Astrocyte of the cerebellum (primary cell): ENCODE data around the gene MLPH.

Experiments
- DNase-seq: peaks from one replicate; pipeline ENCODE4 v3.0.0-alpha.2; 2011; ENCODE audit warnings: low read depth
- H3K4me3 ChIP-seq: 2 replicates; pipeline ENCODE4 v1.5.1; 2011; ENCODE audit warnings: mild to moderate bottlenecking, low read depth, low read length, moderate library complexity
- in situ Hi-C: cut with HindIII; loops from 2 replicates; pipeline ENCODE4 v1.10.0; 2017; ENCODE audit warnings: low sequenced_read_pairs
- TF ChIP-seq, protein P1 (sequence below): IDR thresholded peaks from 2 replicates; pipeline ENCODE4 v1.5.1; 2012; ENCODE audit warnings: low read length, low read depth, moderate library complexity, mild to moderate bottlenecking; ENCODE audit errors: missing control alignments

The MLPH gene

DNA sequence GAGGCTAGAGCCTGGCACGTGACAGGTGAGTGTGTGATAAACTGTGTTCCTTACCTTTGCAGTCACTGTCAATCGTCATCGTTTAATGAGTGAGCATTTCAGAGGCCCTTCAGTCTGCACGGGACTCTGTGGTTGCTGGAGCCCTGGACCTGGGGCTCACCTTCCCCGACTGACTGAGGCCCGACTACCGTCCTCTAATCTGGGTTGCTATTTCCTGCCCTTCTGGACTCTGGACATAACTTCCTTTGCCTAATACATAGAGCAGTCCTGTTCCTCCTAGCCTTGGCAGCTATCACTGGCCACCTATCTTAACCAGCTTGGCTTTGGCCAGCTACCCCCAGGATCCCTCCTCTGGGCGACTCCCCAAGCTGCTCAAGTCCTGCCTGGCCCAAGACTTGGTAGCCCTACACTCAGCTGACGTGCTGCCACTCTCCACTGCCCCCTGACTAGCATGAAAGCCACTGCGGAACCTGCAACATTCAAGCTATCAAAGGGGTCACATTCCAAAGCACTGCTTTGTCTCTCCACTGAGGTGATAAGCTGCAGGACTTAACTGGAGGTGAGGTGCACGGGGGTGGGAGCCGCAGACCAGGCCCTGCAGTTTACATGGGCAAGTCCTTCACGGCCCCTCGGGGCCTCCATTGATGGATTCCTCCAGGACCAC, 114.5 kb downstream of the MLPH start:
- DNase-seq = no peak
- in situ Hi-C loops = loop anchor here (5.0 kb wide), 1 partner anchor 81 kb away; no protein-coding TSS in a partner anchor
- TF ChIP-seq, protein P1, sequence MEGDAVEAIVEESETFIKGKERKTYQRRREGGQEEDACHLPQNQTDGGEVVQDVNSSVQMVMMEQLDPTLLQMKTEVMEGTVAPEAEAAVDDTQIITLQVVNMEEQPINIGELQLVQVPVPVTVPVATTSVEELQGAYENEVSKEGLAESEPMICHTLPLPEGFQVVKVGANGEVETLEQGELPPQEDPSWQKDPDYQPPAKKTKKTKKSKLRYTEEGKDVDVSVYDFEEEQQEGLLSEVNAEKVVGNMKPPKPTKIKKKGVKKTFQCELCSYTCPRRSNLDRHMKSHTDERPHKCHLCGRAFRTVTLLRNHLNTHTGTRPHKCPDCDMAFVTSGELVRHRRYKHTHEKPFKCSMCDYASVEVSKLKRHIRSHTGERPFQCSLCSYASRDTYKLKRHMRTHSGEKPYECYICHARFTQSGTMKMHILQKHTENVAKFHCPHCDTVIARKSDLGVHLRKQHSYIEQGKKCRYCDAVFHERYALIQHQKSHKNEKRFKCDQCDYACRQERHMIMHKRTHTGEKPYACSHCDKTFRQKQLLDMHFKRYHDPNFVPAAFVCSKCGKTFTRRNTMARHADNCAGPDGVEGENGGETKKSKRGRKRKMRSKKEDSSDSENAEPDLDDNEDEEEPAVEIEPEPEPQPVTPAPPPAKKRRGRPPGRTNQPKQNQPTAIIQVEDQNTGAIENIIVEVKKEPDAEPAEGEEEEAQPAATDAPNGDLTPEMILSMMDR = peak; percentile 14
- no peak overlapping the region for H3K4me3 ChIP-seq

DNA sequence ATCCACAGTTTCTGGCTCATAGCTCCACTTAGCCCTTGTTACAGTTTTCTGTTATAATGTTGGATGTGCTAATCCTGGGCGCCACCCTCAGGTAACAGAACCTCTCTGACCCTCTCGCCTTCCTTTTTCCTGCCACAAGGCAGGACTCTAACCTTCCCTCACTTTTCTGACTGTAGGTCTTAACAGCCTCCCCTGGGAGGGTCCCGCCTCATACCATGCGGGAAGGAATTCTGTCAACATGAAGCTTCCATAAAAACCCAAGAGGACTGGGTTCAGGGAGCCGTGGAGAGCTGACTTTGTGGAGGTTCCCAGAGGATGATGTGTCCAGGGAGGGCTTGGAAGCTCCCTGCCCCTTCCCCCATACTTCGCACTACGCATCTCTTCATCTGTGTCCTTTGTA, 115.4 kb downstream of the MLPH start:
- TF ChIP-seq, protein P1 = no peak
- in situ Hi-C loops = loop anchor here (5.0 kb wide), 1 partner anchor 80 kb away; no protein-coding TSS in a partner anchor
- no peak overlapping the region for H3K4me3 ChIP-seq
- DNase-seq = no peak

DNA sequence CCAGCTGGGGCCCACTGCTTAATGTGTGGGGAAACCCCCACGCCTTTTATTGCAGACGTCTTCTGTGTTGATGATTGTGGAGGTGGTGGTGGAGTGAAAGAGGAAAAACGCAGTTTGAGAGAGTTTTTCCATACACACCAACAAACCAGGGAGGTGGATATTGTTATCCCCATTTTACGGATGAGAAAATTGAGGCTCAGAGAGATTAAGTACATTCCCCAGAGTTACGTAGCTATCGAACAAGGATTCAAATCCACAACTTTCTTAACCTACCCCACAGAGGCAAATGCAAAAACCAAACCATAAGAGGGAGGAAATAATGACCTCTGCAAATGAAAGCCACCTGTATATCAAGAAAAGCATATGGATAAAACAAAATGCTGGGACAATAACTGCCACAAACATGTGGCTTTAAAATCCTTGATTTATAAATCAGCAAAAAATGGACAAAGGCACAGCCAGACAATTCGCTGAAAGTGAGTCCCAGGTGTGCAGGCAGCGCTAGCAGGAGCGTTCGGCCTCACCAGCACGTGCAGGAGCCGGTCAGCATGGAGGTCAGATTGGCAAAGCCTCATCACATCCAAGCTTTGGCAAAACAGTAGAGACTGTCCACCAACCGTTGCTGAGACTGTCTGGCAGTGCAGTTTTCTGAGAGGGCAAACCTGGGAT, 116.1 kb downstream of the MLPH start:
- in situ Hi-C loops = loop anchor here (5.0 kb wide), 1 partner anchor 79 kb away; no protein-coding TSS in a partner anchor
- H3K4me3 ChIP-seq = no peak overlapping the region
- no peak for DNase-seq
- TF ChIP-seq, protein P1 = no peak

DNA sequence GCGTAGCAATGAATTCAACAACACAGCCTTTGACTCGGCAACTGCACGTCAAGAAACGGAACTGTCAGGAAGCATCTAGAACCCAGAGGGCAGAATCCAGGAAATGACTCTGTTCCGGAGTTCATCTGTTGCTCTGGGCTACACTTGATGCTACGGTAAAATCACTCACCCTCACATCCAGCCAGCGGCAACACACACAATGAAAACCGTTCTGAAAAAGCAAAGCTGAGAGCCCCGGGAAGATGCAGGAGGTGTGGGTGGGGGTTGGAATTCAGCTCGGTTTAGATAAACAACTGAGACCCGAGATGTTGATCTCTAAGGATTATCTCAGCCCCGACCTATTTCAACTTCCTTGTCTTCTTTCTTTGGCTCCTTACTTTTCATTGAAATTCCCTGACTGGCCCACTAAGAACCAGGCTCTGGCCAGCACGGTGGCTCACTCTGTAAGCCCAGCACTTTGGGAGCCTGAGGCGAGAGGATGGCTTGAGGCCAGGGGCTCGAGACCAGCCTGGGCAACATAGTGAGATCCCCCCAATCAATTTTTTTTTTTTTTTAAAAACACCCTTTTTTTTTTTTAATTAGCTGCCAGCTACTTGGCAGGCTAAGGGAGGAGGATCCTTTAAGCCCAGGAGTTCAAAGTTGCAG, 116.8 kb downstream of the MLPH start:
- no peak for DNase-seq
- in situ Hi-C loops = loop anchor here (5.0 kb wide), 1 partner anchor 78 kb away; no protein-coding TSS in a partner anchor
- TF ChIP-seq, protein P1 = no peak
- H3K4me3 ChIP-seq = no peak overlapping the region

DNA sequence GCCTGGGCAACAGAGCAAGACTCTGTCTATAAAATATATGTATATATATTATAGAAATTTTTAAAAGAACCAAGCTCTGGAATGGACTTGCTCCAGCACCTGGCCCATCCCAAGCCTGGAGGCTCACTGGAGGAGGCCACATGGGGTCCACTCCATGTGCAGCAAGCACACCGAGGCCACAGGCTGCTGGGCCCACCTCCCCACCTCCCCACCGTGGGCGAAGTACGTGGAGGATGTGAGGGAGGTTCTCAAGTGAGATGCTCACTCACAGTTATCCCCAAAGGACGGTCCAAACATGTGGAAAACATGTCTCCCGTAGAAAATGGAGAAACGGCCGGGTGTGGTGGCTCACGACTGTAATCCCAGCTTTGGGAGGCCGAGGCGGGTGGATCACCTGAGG, 117.3 kb downstream of the MLPH start:
- TF ChIP-seq, protein P1 = no peak
- in situ Hi-C loops = loop anchor here (5.0 kb wide), 1 partner anchor 78 kb away; no protein-coding TSS in a partner anchor
- no peak overlapping the region for H3K4me3 ChIP-seq
- no peak for DNase-seq
